SU-DHL-6 (cell line): Measurements from ENCODE around the gene MIF4GD.

Experiments
- H2AFZ ChIP-seq: fragments of 200-600 bp; sonication (generic); 2 replicates; pipeline ENCODE4 v1.6.1; 2014; ENCODE audit warnings: low read depth, mild to moderate bottlenecking, moderate library complexity, mixed read lengths, antibody characterized with exemption, low read length; ENCODE audit not compliant: severe bottlenecking
- H3F3A ChIP-seq: fragments of 200-600 bp; shearing (Covaris generic); 2 replicates; pipeline ENCODE4 v1.6.0; 2016; ENCODE audit warnings: antibody characterized with exemption, mild to moderate bottlenecking; ENCODE audit not compliant: insufficient read depth
- H3K27ac ChIP-seq: fragments of 200-600 bp; sonication (generic); 2 replicates; pipeline ENCODE4 v1.5.1; 2016; ENCODE audit warnings: low read depth, mild to moderate bottlenecking, low read length, moderate library complexity, mixed read lengths
- H3K27me3 ChIP-seq: fragments of 200-600 bp; sonication (generic), shearing (Covaris generic); 2 replicates; pipeline ENCODE4 v1.6.0; 2014; ENCODE audit warnings: mild to moderate bottlenecking, low read length
- H3K36me3 ChIP-seq: fragments of 200-600 bp; sonication (generic); 2 replicates; pipeline ENCODE4 v1.6.1; 2014; ENCODE audit warnings: mild to moderate bottlenecking, low read length, mixed read lengths
- H3K4me2 ChIP-seq: fragments of 300-600, 200-600 bp; shearing (Covaris generic), sonication (generic); 2 replicates; pipeline ENCODE4 v1.6.0; 2014; ENCODE audit warnings: low read length, low read depth, mild to moderate bottlenecking; ENCODE audit not compliant: poor library complexity, severe bottlenecking
- H3K4me3 ChIP-seq: fragments of 200-600 bp; sonication (generic); 2 replicates; pipeline ENCODE4 v1.5.1; 2014; ENCODE audit warnings: antibody characterized with exemption, low read length, mild to moderate bottlenecking, mixed read lengths; ENCODE audit not compliant: insufficient read depth, poor library complexity, severe bottlenecking
- H3K79me2 ChIP-seq: fragments of 200-600 bp; sonication (generic); 2 replicates; pipeline ENCODE4 v1.6.1; 2014; ENCODE audit warnings: mild to moderate bottlenecking, low read length, moderate library complexity; ENCODE audit not compliant: insufficient read depth
- H3K9ac ChIP-seq: fragments of 200-600 bp; sonication (generic); 2 replicates; pipeline ENCODE4 v1.7.0; 2014; ENCODE audit warnings: mild to moderate bottlenecking, low read length
- H3K9me2 ChIP-seq: fragments of 200-600 bp; sonication (generic); replicated peaks from 2 replicates; pipeline ENCODE4 v1.6.1; 2014; ENCODE audit warnings: low read length; ENCODE audit not compliant: insufficient read depth
- H3K9me3 ChIP-seq: fragments of 200-600 bp; sonication (generic); 2 replicates; pipeline ENCODE4 v1.6.1; 2014; ENCODE audit warnings: low read length, mixed read lengths; ENCODE audit not compliant: insufficient read depth
- H4K20me1 ChIP-seq: fragments of 200-600 bp; sonication (generic); 2 replicates; pipeline ENCODE4 v1.6.1; 2014; ENCODE audit warnings: low read depth, mild to moderate bottlenecking, antibody characterized with exemption, low read length, moderate library complexity, mixed read lengths
- CTCF ChIP-seq: fragments of 200-600 bp; sonication (generic); IDR thresholded peaks from one replicate; pipeline ENCODE4 v1.5.1; 2017; ENCODE audit warnings: antibody characterized with exemption, mild to moderate bottlenecking, low read length, moderate library complexity; ENCODE audit not compliant: insufficient read depth, poor library complexity, severe bottlenecking
- EZH2phosphoT487 ChIP-seq: fragments of 200-600 bp; sonication (generic), shearing (Covaris generic); conservative IDR thresholded peaks from 2 replicates; pipeline ENCODE4 v1.6.1; 2018; ENCODE audit warnings: mild to moderate bottlenecking, antibody characterized with exemption, low read length, moderate library complexity, mixed read lengths

The MIF4GD gene

GRCh38 chr17:75318211-75318610 is 47.2 kb upstream of the MIF4GD start:
- Histone ChIP-seq H3K4me3 (no peak overlapping the region), H3K36me3 (peaks cover 19% of the 10 kb centered on the region; the same call in 1 of the 2 replicates), H3K79me2 (peaks cover 23% of the 10 kb centered on the region; the same call in 1 of the 2 replicates), H3K4me2 (no peak overlapping the region), H3K9me2 (no peaks in the 10 kb centered on the region), H3K9me3 (no peaks in the 10 kb centered on the region), H2AFZ (no peak overlapping the region), H4K20me1 (no peaks in the 10 kb centered on the region), H3K9ac (no peak overlapping the region), H3F3A (peaks cover 25% of the 10 kb centered on the region), H3K27ac (no peak overlapping the region; the same call in 1 of the 2 replicates), H3K27me3 (no peaks in the 10 kb centered on the region)
- no peak for TF ChIP-seq EZH2phosphoT487
- TF ChIP-seq CTCF = no peak

- no peak overlapping the region for H3K9ac ChIP-seq
- no peak overlapping the region for H3K4me2 ChIP-seq
- peaks cover 23% of the 10 kb centered on the region; the same call in 1 of the 2 replicates for H3K79me2 ChIP-seq
- no peak overlapping the region for H3K4me3 ChIP-seq
- H3F3A ChIP-seq = peaks cover 22% of the 10 kb centered on the region; the same call in 1 of the 2 replicates
- no peak overlapping the region for H2AFZ ChIP-seq
- no peaks in the 10 kb centered on the region for H3K9me3 ChIP-seq
- H3K9me2 ChIP-seq = no peaks in the 10 kb centered on the region
- no peaks in the 10 kb centered on the region for H3K27me3 ChIP-seq
- H3K27ac ChIP-seq = peak overlapping the region; percentile 26; the same call in 1 of the 2 replicates
- no peaks in the 10 kb centered on the region for H4K20me1 ChIP-seq
- H3K36me3 ChIP-seq = peaks cover 19% of the 10 kb centered on the region; the same call in 1 of the 2 replicates
- no peak for TF ChIP-seq CTCF
- no peak for TF ChIP-seq EZH2phosphoT487
Observed at GRCh38 chr17:75317671-75318070, 46.6 kb upstream of the MIF4GD start.

- Histone ChIP-seq H3F3A (peaks cover 22% of the 10 kb centered on the region; the same call in 1 of the 2 replicates), H3K9ac (no peak overlapping the region), H3K27me3 (no peaks in the 10 kb centered on the region), H3K4me2 (no peak overlapping the region), H2AFZ (no peak overlapping the region), H3K36me3 (0 out of 2 replicates have a peak, but pooled peaks cover 13% of the 10 kb centered on the region), H3K79me2 (peaks cover 11% of the 10 kb centered on the region; the same call in 1 of the 2 replicates), H3K9me3 (no peaks in the 10 kb centered on the region), H4K20me1 (no peaks in the 10 kb centered on the region), H3K9me2 (no peaks in the 10 kb centered on the region), H3K4me3 (no peak overlapping the region), H3K27ac (no peak overlapping the region; the same call in 1 of the 2 replicates)
- TF ChIP-seq CTCF = no peak
- TF ChIP-seq EZH2phosphoT487 = no peak
Observed at GRCh38 chr17:75316253-75316652, 45.2 kb upstream of the MIF4GD start.
